K562 (cell line): ENCODE data around the gene RPS2. TPM values are rescaled to one million over a fixed set of nuclear protein-coding genes. Genes with fewer than 3 reads are reported as not detected.
A peak's percentile ranks its signal among the peaks of the same experiment; 100 is the strongest.

Experiments
- ASH1L ChIP-seq: fragments of 450-650 bp; IDR thresholded peaks from 2 replicates; pipeline ENCODE4 v1.6.1; 2018; ENCODE audit warnings: borderline replicate concordance, mild to moderate bottlenecking, low read depth; ENCODE audit not compliant: partially characterized antibody
- ELF2 ChIP-seq: fragments of 250-450 bp; sonication (Bioruptor Pico); IDR thresholded peaks from 2 replicates; pipeline ENCODE4 v1.5.0; 2021; ENCODE audit warnings: mild to moderate bottlenecking
- FOXJ3 ChIP-seq: sonication (generic); formaldehyde crosslinking; IDR thresholded peaks from 2 replicates; pipeline ENCODE4 v1.4.0; 2020; ENCODE audit warnings: mild to moderate bottlenecking, missing genetic modification reagents
- HDAC2 ChIP-seq: fragments of 450-650 bp; IDR thresholded peaks from 2 replicates; pipeline ENCODE4 v1.6.1; 2016; ENCODE audit warnings: mild to moderate bottlenecking
- LCOR ChIP-seq: sonication (generic); formaldehyde crosslinking; IDR thresholded peaks from 2 replicates; pipeline ENCODE4 v1.8.0; 2022; ENCODE audit warnings: mild to moderate bottlenecking, missing genetic modification reagents
- MAFK ChIP-seq: IDR thresholded peaks from 2 replicates; pipeline ENCODE4 v1.6.1; 2011; ENCODE audit warnings: low read length, improper control_type of control experiment
- RBM39 ChIP-seq: fragments of 200-400 bp; formaldehyde crosslinking; optimal IDR thresholded peaks from 2 replicates; pipeline ENCODE3; 2018; ENCODE audit warnings: low read depth, low read length
- SMAD3 ChIP-seq: fragments of 450-650 bp; formaldehyde crosslinking; conservative IDR thresholded peaks from 2 replicates; pipeline ENCODE4 v1.4.0; 2020; ENCODE audit warnings: mild to moderate bottlenecking
- ZNF12 ChIP-seq: sonication (generic); formaldehyde crosslinking; IDR thresholded peaks from 2 replicates; pipeline ENCODE4 v1.4.0; 2020; ENCODE audit warnings: mild to moderate bottlenecking, missing genetic modification reagents
- ZNF174 ChIP-seq: fragments of 250-450 bp; sonication (Bioruptor Pico); IDR thresholded peaks from 2 replicates; pipeline ENCODE4 v1.4.0; 2020; ENCODE audit warnings: mild to moderate bottlenecking
- ZNF239 ChIP-seq: fragments of 250-450 bp; sonication (Bioruptor Pico); IDR thresholded peaks from 2 replicates; pipeline ENCODE4 v1.4.0; 2020; ENCODE audit warnings: mild to moderate bottlenecking
- ZNF24 ChIP-seq: fragments of 450-650 bp; IDR thresholded peaks from 2 replicates; pipeline ENCODE4 v1.6.1; 2016
- ZNF274 ChIP-seq: IDR thresholded peaks from 2 replicates; pipeline ENCODE4 v1.6.1; 2011; ENCODE audit warnings: low read depth, mild to moderate bottlenecking, low read length, moderate library complexity, borderline replicate concordance
- ZNF384 ChIP-seq: IDR thresholded peaks from 2 replicates; pipeline ENCODE4 v1.6.1; 2012; ENCODE audit warnings: low read depth, low read length, improper control_type of control experiment
- ZNF586 ChIP-seq: fragments of 450-650 bp; formaldehyde crosslinking; conservative IDR thresholded peaks from 2 replicates; pipeline ENCODE4 v1.4.0; 2020; ENCODE audit warnings: mild to moderate bottlenecking, moderate library complexity
- ZNF668 ChIP-seq: fragments of 250-450 bp; sonication (Bioruptor Pico); IDR thresholded peaks from 2 replicates; pipeline ENCODE4 v1.8.0; 2022; ENCODE audit warnings: mild to moderate bottlenecking, inconsistent platforms
- polyA plus RNA-seq, 8 experiments: library from polyadenylated mRNA; depleted of rRNA in 4 of 8; stranded (reverse) in 5 of 8; unstranded in 3 of 8; fragments of >200 nt; fragmentation: Nextera tagmentation in 2 of 8; fragmentation: Illumina TruSeq in 1 of 8; extraction: Ambion mirVana in 2 of 8; extraction: Trizol in 1 of 8; gene quantifications; 2 replicates each; pipeline versions ENCODE4 v1.2.1 to v1.2.3, GENCODE V29; 2011 to 2014; ENCODE audit warnings: inconsistent platforms in 1 of 8, missing spikeins in 1 of 8
- total RNA-seq, 7 experiments: library from RNA; depleted of rRNA in 6 of 7; stranded (reverse); fragments of >200 nt in 6 of 7; fragmentation: Illumina TruSeq in 2 of 7; extraction: Trizol in 2 of 7; gene quantifications; 2 replicates each; pipeline versions ENCODE4 v1.2.1 to v1.2.3, GENCODE V29; 2011 to 2021; ENCODE audit warnings: low replicate concordance in 1 of 7
- TF ChIP-seq, protein P1 (sequence below), 2 experiments: IDR thresholded peaks in 1 of 2; conservative IDR thresholded peaks in 1 of 2; 2 replicates each; pipeline ENCODE4 v1.6.1; 2016; ENCODE audit warnings: low read depth in 2 of 2, mild to moderate bottlenecking in 1 of 2, missing compliant biosample characterization in 1 of 2, missing genetic modification characterization in 1 of 2, moderate library complexity in 1 of 2
- TF ChIP-seq, protein P2 (sequence below): sonication (generic); formaldehyde crosslinking; IDR thresholded peaks from 2 replicates; pipeline ENCODE4 v1.9.0; 2022; ENCODE audit warnings: mild to moderate bottlenecking, missing genetic modification reagents
- TF ChIP-seq, protein P3 (sequence below), 2 experiments: fragments of 250-450 bp in 1 of 2; fragments of 450-650 bp in 1 of 2; sonication (Bioruptor Pico) in 1 of 2; IDR thresholded peaks; 2 replicates each; pipeline versions ENCODE4 v1.6.1 to v1.8.0; 2016 to 2021; ENCODE audit warnings: mild to moderate bottlenecking in 2 of 2, moderate library complexity in 2 of 2, missing compliant biosample characterization in 1 of 2, missing genetic modification characterization in 1 of 2
- TF ChIP-seq, protein P4 (sequence below): fragments of 450-650 bp; IDR thresholded peaks from 2 replicates; pipeline ENCODE4 v1.6.1; 2014; ENCODE audit warnings: low read depth, mild to moderate bottlenecking, moderate library complexity, borderline replicate concordance

RPS2 gene
- total and polyA plus RNA-seq, 9 of the 15 experiments (the other 6 are each of a cell fraction or from before 2014, with no cell fraction given), result 834 to 4,794 (median 3,793) TPM

DNA sequence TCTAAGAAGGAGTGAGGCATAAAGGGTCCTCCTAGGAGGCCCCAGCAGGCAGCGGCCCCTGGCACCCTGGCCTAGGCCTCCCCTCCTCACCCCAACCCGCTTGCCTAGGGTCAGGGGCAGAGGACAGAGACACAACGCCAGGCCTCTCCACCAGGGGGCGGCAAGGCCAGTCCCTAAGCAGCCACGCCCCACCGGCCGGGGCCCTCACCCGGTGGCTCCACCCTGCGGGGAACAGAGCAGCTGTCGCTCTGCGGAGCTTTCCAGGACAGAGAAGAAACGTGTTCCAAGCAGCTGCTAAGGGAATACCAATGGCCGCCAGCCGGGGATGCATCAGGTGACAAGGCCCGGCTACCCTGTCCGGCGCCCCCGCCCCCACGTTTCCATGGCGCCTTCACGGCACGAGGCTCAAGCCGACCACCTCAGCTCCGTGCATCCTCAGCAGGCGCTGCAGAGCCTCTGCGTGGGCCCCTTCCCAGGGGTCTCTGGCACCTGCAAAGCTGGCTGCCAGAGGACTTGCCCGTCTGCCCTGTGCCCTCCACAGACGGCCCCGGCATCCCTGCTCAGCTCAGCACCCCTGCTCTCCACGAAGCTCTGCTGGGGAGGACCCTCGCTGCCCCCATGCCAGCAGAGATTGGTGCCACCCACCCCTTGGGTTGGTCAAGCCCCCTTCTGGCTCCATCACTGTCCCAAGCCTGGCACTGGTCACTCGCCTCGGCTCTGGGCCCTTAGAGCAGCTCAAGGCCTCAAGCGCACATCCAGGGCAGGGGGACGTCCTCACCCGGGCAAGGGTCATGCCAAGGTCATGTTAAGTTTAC lies 39.4 kb upstream of the RPS2 start (continued):
- TF ChIP-seq, protein P1, sequence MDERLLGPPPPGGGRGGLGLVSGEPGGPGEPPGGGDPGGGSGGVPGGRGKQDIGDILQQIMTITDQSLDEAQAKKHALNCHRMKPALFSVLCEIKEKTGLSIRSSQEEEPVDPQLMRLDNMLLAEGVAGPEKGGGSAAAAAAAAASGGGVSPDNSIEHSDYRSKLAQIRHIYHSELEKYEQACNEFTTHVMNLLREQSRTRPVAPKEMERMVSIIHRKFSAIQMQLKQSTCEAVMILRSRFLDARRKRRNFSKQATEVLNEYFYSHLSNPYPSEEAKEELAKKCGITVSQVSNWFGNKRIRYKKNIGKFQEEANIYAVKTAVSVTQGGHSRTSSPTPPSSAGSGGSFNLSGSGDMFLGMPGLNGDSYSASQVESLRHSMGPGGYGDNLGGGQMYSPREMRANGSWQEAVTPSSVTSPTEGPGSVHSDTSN (CRISPR knock-in tag; IDR thresholded peaks at IDR 0.05; ENCODE audit: low read depth), result no peak
- TF ChIP-seq, protein P1 (tag; conservative IDR thresholded peaks at IDR 0.05; ENCODE audit: low read depth), result peak; percentile 25; the same call in 1 of the 2 replicates
- no peak for TF ChIP-seq HDAC2
- TF ChIP-seq, protein P2, sequence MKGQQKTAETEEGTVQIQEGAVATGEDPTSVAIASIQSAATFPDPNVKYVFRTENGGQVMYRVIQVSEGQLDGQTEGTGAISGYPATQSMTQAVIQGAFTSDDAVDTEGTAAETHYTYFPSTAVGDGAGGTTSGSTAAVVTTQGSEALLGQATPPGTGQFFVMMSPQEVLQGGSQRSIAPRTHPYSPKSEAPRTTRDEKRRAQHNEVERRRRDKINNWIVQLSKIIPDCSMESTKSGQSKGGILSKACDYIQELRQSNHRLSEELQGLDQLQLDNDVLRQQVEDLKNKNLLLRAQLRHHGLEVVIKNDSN (CRISPR knock-in tag), result no peak; the same call in 1 of the 2 replicates
- TF ChIP-seq ZNF274, result no peak
- no peak for TF ChIP-seq ASH1L
- no peak for TF ChIP-seq ZNF668
- no peak for TF ChIP-seq SMAD3
- TF ChIP-seq, protein P3, sequence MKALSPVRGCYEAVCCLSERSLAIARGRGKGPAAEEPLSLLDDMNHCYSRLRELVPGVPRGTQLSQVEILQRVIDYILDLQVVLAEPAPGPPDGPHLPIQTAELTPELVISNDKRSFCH (CRISPR knock-in tag; IDR thresholded peaks at IDR 0.05), result no peak
- TF ChIP-seq, protein P3 (tag; IDR thresholded peaks at IDR 0.05), result no peak
- TF ChIP-seq, protein P4, sequence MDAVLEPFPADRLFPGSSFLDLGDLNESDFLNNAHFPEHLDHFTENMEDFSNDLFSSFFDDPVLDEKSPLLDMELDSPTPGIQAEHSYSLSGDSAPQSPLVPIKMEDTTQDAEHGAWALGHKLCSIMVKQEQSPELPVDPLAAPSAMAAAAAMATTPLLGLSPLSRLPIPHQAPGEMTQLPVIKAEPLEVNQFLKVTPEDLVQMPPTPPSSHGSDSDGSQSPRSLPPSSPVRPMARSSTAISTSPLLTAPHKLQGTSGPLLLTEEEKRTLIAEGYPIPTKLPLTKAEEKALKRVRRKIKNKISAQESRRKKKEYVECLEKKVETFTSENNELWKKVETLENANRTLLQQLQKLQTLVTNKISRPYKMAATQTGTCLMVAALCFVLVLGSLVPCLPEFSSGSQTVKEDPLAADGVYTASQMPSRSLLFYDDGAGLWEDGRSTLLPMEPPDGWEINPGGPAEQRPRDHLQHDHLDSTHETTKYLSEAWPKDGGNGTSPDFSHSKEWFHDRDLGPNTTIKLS, result 0 out of 2 replicates have a peak, but pooled peaks have one; percentile 52
- no peak for TF ChIP-seq RBM39
- TF ChIP-seq FOXJ3 (CRISPR knock-in tag), result no peak
- no peak for TF ChIP-seq ELF2
- TF ChIP-seq ZNF586, result no peak
- TF ChIP-seq MAFK, result no peak
- TF ChIP-seq LCOR, result no peak
- TF ChIP-seq ZNF12 (CRISPR knock-in tag), result no peak
- no peak for TF ChIP-seq ZNF24
- 0 out of 2 replicates have a peak, but pooled peaks have one; percentile 35 for TF ChIP-seq ZNF384
- TF ChIP-seq ZNF239, result no peak
- TF ChIP-seq ZNF174 (CRISPR knock-in tag), result no peak
